ENCODE results near the gene SPRY1. TPM values are rescaled to one million over a fixed set of nuclear protein-coding genes. Genes with fewer than 3 reads are reported as not detected.

SPRY1 gene
- total RNA-seq, 1 donor, result 7.3 TPM

DNA sequence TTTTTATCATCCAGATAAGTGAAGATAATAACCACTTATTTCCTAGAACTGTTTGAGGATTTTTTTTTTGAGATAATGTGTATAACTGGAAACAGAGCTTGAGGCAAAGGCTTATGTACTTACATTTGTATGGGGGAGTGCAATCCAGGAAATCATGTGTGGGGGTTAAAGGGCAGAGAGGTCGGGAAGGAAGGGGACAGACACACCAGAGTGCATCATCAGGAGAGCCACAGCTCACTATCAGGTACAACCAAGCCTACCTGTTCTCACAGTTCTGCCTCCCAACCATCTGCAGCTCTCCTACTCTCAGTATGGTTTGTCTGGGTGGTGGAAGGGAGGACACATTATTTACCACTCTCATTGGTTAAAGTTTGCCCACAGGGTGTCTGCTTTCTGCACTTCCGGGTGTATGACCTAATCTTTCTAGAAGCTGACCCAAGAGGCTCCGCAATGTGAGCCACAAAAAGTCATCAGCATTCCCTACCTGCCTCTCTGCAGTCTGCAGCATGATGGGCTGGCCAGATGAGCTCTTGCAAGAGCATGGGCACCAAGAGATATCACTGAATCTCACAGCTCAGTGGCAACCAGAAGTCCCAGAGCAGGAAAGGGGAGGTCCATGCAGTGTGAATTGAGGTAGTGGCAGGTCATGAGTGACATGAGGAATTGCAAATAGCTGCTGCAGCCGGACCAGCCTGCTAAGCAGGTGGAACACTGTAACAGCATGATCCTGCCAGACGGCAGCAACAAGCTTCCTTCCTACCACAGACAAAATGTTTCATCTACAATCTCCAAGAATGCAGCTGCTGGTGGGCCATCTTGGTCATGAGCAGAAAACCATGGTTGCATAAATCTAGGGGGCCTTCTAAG is 36.9 kb upstream of the SPRY1 start:
- DNase-seq (ENCODE audit: low read depth), result no peak
- TF ChIP-seq CTCF (IDR thresholded peaks at IDR 0.05; ENCODE audit: insufficient read depth, low read depth, low read length), result no peak
- no peak overlapping the region for H3K4me3 ChIP-seq (ENCODE audit: low read depth, low read length)

GRCh38 chr4:123361195-123361861 is 35.3 kb upstream of the SPRY1 start:
- H3K4me3 ChIP-seq (ENCODE audit: low read depth, low read length), result no peak overlapping the region
- peak; percentile 89 for DNase-seq (ENCODE audit: low read depth)
- TF ChIP-seq CTCF (IDR thresholded peaks at IDR 0.05; ENCODE audit: insufficient read depth, low read depth, low read length), result no peak

DNA sequence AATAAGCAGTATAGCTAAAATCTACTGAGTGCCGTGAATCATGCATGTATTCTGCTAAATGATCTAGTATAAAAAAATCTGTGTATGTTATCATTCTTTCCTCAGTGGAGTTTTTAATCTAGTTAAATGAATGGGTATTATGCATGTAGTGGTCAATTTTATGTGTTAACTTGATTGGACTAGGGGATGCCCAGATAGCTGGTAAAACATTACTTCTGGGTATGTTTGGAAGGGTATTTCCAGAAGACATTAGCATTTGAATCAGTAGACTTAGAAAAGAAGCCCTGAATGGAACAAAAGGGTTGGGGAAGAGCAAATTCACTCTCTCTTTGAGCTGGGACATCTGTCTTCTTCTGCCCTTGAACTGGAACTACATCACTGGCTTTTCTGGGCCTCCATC is 34.5 kb upstream of the SPRY1 start:
- no peak overlapping the region for H3K4me3 ChIP-seq (ENCODE audit: low read depth, low read length)
- TF ChIP-seq CTCF (IDR thresholded peaks at IDR 0.05; ENCODE audit: insufficient read depth, low read depth, low read length), result no peak
- no peak for DNase-seq (ENCODE audit: low read depth)

- H3K4me3 ChIP-seq (ENCODE audit: low read depth, low read length), result no peak overlapping the region
- DNase-seq (ENCODE audit: low read depth), result no peak
- no peak for TF ChIP-seq CTCF (IDR thresholded peaks at IDR 0.05; ENCODE audit: insufficient read depth, low read depth, low read length)
These were observed 32.9 kb upstream of the SPRY1 start for GRCh38 chr4:123363729-123364128.

- TF ChIP-seq CTCF (IDR thresholded peaks at IDR 0.05; ENCODE audit: insufficient read depth, low read depth, low read length), result no peak
- DNase-seq (ENCODE audit: low read depth), result no peak
- H3K4me3 ChIP-seq (ENCODE audit: low read depth, low read length), result no peak overlapping the region
These were observed 31.7 kb upstream of the SPRY1 start for GRCh38 chr4:123364906-123365305.

GRCh38 chr4:123365412-123365811 is 31.2 kb upstream of the SPRY1 start:
- H3K4me3 ChIP-seq (ENCODE audit: low read depth, low read length), result no peak overlapping the region
- DNase-seq (ENCODE audit: low read depth), result no peak
- TF ChIP-seq CTCF (IDR thresholded peaks at IDR 0.05; ENCODE audit: insufficient read depth, low read depth, low read length), result no peak
